ENCODE data around the gene PCDHGC5.
A peak's percentile ranks its signal among the peaks of the same experiment; 100 is the strongest.

The PCDHGC5 gene

DNA sequence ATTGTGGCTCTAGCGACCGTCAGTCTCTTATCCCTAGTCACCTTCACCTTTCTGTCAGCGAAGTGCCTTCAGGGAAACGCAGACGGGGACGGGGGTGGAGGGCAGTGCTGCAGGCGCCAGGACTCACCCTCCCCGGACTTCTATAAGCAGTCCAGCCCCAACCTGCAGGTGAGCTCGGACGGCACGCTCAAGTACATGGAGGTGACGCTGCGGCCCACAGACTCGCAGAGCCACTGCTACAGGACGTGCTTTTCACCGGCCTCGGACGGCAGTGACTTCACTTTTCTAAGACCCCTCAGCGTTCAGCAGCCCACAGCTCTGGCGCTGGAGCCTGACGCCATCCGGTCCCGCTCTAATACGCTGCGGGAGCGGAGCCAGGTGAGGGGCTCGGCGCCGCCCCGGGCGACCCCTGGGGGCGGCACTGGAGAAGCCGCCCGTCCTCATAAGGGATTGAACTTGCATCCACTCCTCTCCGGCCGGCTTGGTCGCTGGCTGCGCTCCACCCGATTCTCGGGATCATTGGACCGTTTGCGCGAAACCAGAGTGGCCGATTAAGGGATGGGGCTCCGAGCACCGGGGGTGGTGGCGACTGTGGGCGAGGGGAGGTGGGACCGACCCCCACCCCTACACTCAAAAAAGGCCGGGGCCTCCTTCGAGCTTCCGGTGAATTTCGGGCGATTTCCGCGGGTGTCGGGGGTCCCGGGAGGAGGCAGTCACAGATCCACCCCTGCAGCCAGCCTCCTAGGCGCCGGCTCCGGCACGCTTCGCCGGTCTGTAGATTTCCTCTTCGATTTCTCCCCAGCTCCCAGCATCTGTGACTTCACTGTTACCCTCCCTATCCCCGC, 2.7 kb downstream of the PCDHGC5 start:
- DNase-seq = no peak

DNA sequence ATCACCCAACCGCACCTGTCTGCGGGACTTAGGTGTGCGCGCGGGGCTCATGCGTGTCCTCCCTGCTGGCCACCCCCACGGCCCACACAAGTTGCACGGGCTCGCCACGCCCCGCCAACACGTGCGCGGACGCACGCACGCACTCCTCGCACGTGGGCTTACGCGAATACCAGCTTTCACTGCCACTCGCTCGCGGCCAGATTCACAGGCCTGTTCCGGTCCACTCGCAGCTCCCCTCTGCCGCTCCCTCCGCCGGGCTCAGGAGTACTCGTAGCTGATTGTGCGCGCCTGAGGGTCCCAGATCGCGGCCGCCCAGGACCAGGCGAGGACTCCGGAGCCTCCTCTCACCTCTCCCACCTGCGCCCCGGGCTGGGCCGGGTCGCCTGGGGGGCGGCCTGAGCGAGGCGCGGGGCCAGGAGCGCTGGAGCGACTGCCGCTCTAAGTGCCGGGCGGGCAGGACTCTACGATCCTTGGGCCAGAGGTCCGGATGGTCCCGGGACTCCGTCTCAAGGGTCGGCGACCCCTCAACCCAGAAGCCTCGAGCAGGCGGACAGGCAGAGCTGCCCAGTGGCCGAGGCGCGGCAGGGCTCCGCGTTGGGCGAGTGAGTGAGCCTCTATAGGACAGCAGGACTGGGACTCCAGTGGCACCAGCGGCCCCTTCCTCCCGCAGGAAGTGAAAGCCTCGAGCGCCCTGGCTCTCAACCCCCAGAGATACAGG, 3.4 kb downstream of the PCDHGC5 start:
- peak; percentile 35 for DNase-seq

DNA sequence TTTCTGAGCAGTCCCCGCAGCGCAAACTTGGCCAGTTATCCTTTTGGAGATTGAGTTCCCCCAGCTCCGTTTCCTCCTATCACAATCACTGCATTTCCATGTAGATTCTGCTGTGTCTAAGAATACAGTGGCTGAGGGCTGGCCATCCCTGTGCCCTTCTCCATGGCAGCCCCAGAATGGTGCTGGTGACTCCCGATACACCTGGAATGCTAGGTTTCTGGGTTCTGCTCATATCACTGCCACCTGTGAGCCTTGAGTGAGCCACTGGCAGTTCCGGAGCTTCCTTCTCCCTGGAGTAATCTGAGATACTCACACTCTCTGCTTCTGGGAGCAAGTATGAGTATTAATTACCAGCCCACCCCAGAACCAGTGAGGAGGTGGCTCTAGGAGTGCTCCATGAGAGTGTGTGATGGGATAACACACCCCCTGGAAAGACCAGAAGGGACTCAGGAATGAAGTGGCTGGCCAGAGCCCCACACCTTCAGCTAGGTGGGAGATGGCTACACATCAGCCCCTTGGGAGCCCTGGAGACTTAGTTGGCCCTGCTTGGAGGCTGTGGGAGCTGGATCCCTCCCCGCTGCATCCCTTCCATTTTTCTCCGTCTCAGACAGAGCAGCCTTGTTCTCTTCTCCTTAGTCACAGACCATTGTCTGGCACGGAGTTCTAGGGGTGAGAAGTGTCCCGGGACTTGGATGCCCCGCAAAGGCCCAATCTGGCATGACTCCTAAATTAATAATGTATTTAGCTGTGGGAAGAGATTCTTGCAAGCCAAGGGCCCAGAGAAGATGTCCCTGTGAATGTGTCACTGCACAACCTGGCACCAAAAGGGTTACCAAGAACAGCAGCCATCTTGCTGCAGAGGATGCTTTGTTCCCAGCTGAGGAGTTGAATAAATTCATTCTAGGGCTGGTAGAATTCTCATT, 4.9 kb downstream of the PCDHGC5 start:
- no peak for DNase-seq

DNA sequence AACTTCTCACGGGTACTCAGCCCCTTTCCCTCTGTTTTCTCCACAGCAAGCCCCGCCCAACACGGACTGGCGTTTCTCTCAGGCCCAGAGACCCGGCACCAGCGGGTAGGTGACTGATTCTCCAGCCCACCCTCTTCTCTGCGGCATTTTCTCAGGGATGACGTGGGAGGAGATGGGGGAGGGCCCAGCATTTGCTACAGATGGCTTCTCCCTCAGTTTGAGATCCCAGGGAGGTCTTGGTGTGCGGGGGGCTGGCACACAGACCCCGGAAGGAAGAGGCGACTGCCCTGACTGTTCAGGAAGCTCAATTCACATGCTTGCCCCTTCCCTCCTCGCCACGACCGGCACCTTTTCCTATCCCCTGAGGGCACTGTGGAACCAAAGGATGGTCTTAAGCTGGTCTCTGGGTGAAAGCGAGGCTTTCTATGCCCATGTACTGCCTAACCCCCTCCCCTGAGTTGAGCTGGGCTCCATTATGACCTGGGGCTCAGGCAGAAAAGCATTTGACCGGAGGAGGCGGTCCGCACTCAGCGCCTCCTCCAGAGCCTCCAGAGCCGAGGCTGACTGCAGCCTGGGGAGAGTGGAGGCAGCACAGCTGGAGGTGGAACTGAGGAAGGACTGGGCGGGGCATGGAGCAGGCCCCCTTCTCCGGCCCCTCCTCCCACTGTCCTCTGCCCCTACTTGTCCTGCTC, 6.0 kb downstream of the PCDHGC5 start:
- no peak for DNase-seq

DNA sequence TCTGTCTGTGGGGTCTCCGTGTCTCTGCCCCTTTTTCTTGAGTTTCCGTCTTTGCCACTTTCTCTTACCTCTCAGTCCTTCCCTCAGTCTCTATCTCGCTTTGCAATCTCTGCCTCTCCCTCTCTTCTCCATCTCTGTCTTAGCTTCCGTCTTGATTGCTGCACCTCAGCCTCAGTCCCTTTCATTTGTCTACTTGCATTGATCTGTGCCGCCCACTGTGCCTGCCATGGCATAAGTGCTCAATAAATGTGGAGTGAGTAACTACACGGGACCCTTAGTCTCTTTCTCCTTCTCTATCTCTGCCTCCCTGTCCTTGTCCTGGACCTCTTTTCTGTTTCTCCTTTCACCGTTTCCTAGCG, 6.6 kb downstream of the PCDHGC5 start:
- DNase-seq = no peak

DNA sequence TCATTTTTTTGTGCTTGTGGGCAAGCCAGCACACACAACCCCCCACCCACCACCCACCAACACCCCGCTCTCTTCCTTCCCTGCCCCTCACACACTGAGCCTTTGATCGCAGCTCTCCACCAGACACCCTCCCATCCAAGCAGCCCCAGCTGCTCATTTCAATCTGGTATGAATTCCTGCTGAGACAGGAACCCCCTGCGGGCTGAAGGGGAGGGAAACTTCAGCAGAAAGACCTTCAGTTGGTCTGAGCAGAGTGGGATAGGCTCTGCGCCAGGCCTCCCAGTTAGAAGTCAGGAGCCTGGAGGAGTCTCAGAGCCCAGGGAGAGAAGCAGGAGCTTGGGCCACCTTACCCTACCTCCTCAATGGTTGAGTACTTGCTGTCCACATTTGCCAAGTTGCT, 7.2 kb downstream of the PCDHGC5 start:
- DNase-seq = no peak

DNA sequence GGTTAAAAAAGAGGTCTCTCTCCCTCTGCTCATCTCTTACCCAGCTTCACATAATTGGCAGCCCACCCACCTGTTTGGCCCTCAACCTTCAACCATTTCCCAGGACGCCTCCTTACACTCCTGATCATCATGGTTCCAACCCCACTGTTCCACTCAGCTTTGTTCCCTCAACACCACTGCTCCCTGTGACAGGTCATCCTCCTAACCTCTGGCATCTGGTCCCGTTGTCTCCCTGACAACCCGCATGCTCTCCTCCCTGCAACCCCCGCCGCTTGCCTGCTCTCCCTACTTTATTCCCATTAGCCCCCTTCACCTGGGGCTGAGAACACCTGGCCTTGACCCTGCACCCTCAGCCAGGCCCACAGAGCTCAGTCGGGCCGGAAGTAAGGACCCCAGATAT, 12.9 kb downstream of the PCDHGC5 start:
- DNase-seq = no peak

DNA sequence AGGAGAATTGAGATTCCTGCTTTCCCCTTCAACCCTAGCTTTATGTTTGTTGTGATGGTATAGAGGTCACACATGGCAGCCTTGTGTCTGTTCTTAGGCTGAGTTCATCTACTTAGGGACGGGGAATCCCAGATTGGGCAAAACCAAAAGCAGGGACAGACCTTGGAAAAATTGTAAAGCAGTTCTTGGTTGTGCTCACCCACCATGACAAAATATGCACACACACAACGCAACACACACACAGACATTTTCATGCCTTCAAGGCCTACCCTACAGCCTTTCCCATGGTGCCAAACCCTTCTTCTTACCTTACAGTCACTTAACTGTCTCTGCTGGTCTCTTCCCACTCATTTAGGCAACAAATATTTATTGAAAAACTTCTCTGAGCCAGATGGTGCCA, 14.8 kb downstream of the PCDHGC5 start:
- DNase-seq = no peak

DNA sequence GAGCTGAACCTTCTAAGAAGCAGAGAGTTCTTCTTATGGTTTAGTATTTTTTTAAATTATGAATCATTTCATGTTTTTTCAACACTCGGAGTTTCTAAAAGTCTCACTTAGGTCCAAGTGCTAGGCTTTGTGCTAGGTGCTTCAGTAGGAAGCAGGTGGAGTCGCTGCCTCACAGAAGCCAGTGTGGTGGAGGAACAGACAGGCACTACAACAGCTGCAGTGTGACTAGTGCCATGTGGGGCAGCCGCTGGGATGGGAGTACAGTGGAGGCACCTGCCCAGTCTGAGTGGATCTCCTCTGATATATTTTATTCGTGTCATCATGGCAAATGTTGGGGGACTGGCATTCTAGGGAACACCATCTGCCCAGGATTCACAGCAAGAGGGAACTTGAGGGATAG, 15.3 kb downstream of the PCDHGC5 start:
- no peak for DNase-seq

DNA sequence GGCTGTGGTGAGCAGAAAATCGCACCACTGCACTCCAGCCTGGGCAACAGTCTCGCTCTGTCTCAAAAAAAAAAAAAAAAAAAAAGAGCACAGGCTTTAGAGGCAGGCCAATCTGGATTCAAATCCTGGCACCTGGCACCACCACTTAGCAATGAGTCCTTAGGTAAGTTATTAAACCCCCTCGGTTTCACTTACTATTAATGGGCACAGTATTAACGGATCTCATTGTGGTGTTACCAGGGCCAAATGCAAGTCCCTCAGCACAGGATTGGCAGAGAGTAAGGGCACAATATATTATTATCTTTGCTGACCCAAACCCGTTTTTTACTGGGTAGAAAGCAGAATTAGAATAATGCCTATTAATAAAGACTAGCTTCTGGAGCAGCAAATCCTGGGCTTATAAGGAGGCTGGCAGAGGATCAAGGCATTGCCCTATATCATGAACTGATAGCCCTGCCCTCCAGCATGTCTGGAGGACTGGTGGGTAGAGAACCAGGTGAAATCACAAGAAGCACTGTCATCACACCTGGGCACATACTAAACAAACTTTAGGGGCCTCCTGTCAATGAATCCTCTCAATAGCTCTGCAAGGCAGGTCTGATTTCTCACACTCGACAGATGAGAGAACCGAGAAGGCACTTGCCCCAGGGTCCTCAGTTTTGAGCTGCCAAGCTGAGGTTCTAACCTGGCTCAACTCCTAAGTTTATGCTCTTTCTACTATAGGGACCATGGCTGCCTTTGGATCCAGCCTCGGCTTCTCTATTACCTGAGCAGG, 17.7 kb downstream of the PCDHGC5 start:
- no peak for DNase-seq

DNA sequence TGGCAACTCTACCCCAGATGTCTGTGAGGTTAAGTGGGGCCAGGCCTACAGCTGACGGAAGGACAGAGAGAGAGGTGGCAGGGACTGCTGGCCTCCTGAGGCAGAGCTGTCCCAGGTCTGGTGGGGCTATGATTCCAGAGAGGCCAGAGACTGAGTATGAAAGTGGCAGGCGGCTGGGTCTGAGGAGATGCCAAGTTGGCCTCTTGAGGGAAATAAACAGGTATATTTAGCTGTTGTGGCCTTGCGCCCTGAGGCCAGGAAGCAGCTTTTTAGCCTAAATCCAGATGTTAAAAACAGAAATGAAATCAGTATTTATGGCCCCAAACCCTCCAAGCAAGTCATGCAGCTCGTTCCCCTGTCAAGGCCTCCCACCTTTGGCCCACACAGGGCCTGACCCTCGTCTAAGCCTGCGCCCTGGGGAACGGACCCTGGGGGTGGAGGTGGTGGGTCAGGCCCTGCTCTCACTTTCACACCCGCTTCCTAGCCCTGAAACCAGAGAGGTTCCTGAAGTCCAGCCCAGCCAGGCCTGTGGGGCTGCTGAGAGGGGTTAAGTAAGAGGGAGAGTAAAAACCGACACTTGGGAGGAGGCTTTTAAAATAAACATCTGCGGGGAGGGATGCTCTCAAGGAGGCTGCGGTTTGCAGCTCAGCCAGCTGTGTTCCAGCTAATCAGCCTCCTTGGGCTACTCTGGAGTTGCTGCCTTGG, 18.7 kb downstream of the PCDHGC5 start:
- DNase-seq = no peak

DNA sequence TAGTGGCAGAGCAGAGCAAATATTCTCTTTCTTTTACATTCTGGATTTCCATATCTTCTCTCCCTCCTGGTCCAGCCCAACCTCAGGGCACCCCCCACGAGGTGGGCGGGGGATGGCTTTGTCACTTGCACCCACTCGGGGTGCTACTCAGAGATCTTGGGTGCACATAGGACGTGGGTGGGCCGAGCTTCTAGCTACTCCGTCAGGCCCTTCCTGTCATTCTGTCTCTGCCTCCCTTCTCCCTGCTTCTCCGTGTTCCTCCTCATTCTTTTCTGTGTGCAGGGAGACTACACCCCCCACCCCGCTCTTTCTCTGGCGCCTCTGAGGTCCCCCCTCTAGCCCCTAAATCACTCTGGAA, 19.5 kb downstream of the PCDHGC5 start:
- DNase-seq = no peak

DNA sequence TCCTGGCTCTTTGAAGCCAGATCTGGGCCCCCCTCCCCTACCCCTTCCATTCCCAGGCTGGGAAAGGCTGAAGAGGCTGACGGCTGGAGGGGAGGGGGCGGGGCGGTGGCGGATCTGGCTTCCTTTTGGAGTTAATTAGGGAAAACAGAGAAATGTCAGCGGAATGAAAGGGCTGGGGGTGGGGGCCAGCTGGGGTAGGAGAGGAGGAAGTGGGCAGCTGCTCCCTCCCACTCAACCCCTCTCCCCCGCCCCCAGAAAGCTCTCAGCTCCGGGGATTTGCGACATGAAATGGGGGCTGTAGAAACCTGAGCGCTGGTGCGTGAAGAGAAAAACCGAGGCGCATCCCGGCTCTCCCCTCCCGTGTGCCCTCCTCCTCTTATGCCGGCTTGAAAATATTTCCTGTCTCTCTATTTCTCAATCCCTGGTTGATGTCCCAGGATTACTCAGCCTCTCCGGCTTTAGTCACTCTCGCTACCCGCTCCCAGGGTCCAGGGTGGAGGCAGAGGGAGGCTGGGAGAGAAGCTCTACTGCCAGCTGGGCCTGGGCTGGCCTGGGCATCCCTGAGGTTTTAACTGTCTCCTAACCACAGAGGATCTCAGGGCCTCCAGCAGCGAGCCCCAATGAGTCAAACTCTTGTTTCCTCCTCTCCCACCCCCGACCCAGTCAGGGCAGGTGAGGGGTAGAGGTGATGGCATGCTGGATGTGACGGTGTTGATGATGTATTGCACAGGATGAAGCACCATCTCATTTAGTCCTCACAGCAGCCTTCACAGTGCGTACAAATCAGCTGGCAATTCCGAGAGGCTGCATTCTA, 20.1 kb downstream of the PCDHGC5 start:
- DNase-seq = peak; percentile 52

DNA sequence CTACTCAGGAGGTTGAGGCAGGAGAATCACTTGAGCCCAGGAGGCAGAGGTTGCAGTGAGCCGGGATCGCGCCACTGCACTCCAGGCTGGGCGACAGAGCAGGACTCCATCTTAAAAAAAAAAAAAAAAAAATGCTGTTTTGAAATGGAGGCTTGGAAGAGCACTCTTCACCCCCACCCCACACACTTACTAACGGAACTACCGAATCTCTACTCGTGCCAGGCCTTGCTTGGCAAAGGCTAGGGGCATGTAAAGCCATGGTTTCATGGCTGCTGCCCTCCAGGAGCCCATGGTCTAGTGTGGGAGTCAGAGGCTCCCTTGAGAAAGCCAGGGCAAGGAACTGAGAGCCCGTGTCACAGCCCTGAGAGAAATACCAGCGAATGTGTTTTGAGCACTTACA, 21.3 kb downstream of the PCDHGC5 start:
- no peak for DNase-seq

DNA sequence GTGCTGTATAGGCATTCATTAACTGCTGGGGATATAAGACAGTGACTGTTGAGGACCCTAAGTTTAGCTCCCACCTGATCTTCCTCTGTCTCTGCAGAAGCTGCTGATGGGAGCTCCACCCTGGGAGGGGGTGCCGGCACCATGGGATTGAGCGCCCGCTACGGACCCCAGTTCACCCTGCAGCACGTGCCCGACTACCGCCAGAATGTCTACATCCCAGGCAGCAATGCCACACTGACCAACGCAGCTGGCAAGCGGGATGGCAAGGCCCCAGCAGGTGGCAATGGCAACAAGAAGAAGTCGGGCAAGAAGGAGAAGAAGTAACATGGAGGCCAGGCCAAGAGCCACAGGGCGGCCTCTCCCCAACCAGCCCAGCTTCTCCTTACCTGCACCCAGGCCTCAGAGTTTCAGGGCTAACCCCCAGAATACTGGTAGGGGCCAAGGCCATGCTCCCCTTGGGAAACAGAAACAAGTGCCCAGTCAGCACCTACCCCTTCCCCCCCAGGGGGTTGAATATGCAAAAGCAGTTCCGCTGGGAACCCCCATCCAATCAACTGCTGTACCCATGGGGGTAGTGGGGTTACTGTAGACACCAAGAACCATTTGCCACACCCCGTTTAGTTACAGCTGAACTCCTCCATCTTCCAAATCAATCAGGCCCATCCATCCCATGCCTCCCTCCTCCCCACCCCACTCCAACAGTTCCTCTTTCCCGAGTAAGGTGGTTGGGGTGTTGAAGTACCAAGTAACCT, 22.1 kb downstream of the PCDHGC5 start:
- DNase-seq = no peak

DNA sequence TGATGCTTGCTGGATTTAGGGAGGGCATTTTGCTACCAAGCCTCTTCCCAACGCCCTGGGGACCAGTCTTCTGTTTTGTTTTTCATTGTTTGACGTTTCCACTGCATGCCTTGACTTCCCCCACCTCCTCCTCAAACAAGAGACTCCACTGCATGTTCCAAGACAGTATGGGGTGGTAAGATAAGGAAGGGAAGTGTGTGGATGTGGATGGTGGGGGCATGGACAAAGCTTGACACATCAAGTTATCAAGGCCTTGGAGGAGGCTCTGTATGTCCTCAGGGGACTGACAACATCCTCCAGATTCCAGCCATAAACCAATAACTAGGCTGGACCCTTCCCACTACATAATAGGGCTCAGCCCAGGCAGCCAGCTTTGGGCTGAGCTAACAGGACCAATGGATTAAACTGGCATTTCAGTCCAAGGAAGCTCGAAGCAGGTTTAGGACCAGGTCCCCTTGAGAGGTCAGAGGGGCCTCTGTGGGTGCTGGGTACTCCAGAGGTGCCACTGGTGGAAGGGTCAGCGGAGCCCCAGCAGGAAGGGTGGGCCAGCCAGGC, 23.0 kb downstream of the PCDHGC5 start:
- DNase-seq = no peak

DNA sequence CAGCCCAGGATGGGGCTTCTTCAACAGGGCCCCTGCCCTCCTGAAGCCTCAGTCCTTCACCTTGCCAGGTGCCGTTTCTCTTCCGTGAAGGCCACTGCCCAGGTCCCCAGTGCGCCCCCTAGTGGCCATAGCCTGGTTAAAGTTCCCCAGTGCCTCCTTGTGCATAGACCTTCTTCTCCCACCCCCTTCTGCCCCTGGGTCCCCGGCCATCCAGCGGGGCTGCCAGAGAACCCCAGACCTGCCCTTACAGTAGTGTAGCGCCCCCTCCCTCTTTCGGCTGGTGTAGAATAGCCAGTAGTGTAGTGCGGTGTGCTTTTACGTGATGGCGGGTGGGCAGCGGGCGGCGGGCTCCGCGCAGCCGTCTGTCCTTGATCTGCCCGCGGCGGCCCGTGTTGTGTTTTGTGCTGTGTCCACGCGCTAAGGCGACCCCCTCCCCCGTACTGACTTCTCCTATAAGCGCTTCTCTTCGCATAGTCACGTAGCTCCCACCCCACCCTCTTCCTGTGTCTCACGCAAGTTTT, 23.6 kb downstream of the PCDHGC5 start:
- DNase-seq = peak; percentile 86

DNA sequence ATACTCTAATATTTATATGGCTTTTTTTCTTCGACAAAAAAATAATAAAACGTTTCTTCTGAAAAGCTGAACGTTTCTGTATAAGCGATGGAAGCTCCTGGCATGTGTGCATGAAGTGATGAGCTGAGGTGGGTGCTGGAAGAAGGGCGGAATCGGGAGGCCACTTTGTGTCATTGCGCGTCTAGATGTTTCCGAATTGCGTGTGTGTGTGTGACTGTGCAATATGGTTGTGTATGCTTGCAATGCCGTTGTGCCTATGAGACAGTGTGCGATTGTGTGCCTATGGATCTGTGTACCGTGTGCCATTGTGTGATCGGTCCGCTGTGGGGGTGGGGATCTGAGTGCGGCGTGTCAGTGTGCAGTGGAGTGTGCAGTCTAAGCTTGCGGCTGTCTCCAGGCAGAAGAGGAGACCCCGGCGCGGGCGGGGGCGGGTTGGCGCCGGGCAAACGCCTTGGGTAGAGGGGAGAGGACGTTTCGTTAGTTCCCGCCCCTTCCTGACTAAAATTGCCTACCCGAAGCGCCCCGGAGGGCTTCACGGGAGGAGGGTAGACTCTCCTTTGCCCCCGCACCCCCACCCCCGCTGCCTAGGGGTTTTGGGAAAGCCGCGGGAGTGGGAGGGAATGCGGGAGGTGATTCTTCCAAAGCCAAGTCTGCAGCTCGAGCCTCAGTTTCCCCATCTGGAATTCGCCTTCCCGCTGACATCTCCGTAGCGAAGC, 24.2 kb downstream of the PCDHGC5 start:
- peak; percentile 52 for DNase-seq
